Inflammatory macrophage (primary cell): ENCODE results near the gene PPM1H.
A peak's percentile ranks its signal among the peaks of the same experiment; 100 is the strongest.
"Not testable (repeated sequence)": the region's sequence is repeated elsewhere in the genome, so short reads cannot be mapped to it uniquely, and the experiment has no call there.

Experiments used
- DNase-seq, 2 donors: peaks; one replicate each; pipeline ENCODE4 v3.0.0-alpha.2; 2020 to 2022
- total RNA-seq, 18 experiments: gene quantifications; one replicate each; lab custom pipeline; 2026; ENCODE audit warnings: mixed read lengths in 6 of 18, inconsistent platforms in 2 of 18; lab: John Stamatoyannopoulos, UW

Gene PPM1H
- 7.8 to 65.0 (median 32.4) reads per million in 18 experiments for total RNA-seq

- peak; percentile 58 to 72 for DNase-seq
Measured at GRCh38 chr12:62934799-62935674, at the start of gene PPM1H. Gene PPM1H, minus strand, starts transcription at chr12:62935150. Its CDS starts 414 bp downstream, at chr12:62934736.

- DNase-seq = peak in 1 of 2 donors; percentile 14
Measured at GRCh38 chr12:62983594-62983993, 48.6 kb upstream of the PPM1H start.

- no peak for DNase-seq
Measured at GRCh38 chr12:62978768-62979167, 43.8 kb upstream of the PPM1H start.

- DNase-seq = no peak
Measured at GRCh38 chr12:62977883-62978282, 42.9 kb upstream of the PPM1H start.

- DNase-seq = no peak
Measured at GRCh38 chr12:62977418-62977817, 42.5 kb upstream of the PPM1H start.

- DNase-seq = no peak
Measured at GRCh38 chr12:62976110-62976662, 41.2 kb upstream of the PPM1H start.

- no peak for DNase-seq
Measured at GRCh38 chr12:62971769-62972525, 37.0 kb upstream of the PPM1H start.

GRCh38 chr12:62969695-62970094, 34.7 kb upstream of the PPM1H start:
- DNase-seq = no peak

- no peak for DNase-seq
Measured at GRCh38 chr12:62967701-62968100, 32.8 kb upstream of the PPM1H start.

- no peak for DNase-seq
Measured at GRCh38 chr12:62966990-62967506, 32.1 kb upstream of the PPM1H start.

- not testable (repeated sequence) for DNase-seq
Measured at GRCh38 chr12:62966446-62966989, 31.6 kb upstream of the PPM1H start.

- not testable (repeated sequence) for DNase-seq
Measured at GRCh38 chr12:62965700-62966099, 30.8 kb upstream of the PPM1H start.

- not testable (repeated sequence) for DNase-seq
Measured at GRCh38 chr12:62965242-62965641, 30.3 kb upstream of the PPM1H start.

- DNase-seq = peak; percentile 4 to 19
Measured at GRCh38 chr12:62963486-62964041, 28.6 kb upstream of the PPM1H start.

GRCh38 chr12:62960324-62960723, 25.4 kb upstream of the PPM1H start:
- no peak for DNase-seq

GRCh38 chr12:62959745-62960144, 24.8 kb upstream of the PPM1H start:
- DNase-seq = no peak

- no peak for DNase-seq
Measured at GRCh38 chr12:62957233-62957953, 22.4 kb upstream of the PPM1H start.

GRCh38 chr12:62955678-62956077, 20.7 kb upstream of the PPM1H start:
- DNase-seq = no peak

GRCh38 chr12:62950317-62950716, 15.4 kb upstream of the PPM1H start:
- DNase-seq = no peak

- no peak for DNase-seq
Measured at GRCh38 chr12:62948123-62948522, 13.2 kb upstream of the PPM1H start.

GRCh38 chr12:62947364-62947763, 12.4 kb upstream of the PPM1H start:
- no peak for DNase-seq
